HG03469 (cell line): Measurements from ENCODE around the gene ERC2.
A peak's percentile ranks its signal among the peaks of the same experiment; 100 is the strongest.

Experiments
- ATAC-seq: cut with Tn5 transposase; IDR thresholded peaks from one replicate; pipeline ENCODE4 v1.9.1; 2021; ENCODE audit warnings: mild to moderate bottlenecking, moderate library complexity, moderate number of reproducible peaks; ENCODE audit not compliant: unreplicated experiment

ERC2 gene

DNA sequence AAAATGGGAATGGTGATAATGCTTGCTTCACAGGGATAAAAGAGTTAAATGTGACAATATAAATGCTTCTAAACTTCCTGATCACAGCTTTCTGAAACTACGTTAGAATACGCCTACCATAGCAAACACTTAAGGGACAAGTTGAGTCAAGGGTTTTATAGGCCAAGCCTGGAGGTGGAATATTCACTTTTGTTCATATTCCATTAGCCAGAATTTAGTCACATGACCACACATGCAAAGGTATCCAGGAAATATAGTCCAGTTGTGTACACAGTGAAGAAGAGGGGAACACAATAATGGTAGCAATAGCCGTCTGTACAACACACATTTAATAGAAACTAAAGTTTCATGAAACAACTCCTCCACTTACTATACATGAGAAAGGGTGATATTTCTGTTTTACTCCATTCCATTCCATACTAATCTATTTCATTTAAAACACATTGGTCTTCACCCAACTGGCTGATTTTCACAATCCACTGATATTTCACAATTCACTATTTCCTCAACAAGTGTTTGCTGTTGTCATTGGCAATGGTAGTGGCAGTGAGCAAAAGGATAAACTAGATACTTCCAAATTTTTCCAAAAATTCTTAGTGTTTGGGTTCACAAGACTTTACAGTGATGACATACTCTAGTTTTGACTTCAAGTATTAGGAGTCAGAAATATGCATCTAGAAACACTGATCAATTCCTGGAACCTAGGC lies 270.9 kb downstream of the ERC2 start:
- ATAC-seq, result no peak

DNA sequence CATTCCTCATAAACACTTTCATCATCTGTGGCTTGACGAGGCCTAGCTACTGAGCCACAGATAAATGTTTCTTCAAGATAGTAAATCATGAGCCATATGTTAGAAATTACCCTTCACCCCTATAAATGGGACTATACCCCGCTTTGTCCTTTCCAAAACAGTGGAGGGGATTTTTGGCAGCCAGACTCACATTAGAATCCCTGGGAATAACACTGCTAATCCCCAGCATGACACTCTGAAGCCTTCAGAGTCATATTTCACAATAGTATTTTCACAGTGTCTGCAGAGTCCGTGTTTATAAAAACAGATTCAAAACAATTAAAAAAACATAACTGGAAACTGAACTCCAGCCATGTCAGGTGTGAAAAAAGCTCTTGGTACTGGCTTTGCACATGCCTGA lies 271.6 kb downstream of the ERC2 start:
- no peak for ATAC-seq

DNA sequence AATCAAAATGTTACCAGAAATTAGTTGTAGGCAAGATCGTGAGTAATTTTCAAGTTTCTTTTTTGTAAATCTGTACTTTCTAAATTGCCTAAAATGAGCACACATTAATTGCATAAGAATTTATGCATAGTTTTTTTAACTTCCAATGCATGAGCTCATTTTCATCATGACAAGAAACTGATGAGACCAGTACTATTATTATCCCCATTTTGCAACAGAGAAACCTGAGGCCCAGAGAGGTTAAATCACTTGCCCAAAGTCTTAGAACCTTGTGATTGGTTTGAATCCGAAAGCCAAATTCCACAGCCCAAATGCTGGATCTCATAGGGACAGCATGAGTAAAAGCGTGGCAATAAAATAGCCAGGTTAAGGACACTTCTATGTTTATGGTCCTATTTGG lies 274.7 kb downstream of the ERC2 start:
- ATAC-seq, result no peak

DNA sequence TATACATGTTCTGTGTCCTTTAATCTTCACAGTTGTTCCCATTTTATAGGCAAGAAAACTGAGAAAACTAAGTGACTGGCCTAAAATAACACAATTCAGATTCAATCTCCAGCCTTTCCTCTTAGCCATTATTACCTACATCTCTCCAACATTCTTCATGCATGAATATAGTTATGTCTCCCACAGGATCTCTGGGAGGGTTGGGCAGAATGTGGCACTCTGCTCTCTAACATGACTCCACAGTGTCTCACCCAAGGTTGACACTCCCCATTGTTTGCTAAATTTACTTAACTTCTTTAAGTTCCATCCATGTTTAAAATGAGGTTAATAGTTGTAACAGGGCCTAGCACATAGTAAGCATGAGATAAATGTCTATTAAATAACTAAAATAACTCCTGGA lies 276.3 kb downstream of the ERC2 start:
- ATAC-seq, result no peak

DNA sequence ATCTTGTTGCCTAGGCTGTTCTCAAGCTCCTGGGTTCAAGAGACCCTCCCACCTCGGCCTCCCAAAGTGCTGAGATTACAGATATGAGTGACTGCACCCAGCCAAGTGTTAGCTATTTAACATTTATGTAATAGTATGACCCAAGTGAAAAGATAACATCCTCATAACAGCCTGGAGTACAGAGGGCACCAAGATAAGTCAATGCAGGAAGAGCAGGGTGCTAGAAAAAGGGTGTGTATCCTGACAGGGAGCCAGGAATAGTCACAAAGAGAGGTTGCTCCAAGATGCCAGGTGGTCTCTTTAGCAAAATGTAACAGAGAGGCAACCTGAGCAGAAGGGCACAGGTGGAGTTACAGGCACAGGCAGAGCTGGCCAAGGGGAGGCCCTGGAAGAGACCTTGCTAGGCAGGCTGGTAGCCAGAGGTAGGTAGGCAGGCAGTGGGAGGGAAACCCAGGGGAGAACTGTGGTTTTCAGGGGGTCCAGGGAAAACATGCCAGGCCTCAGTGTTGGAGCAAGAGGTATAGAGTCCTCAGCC lies 277.4 kb downstream of the ERC2 start:
- no peak for ATAC-seq

DNA sequence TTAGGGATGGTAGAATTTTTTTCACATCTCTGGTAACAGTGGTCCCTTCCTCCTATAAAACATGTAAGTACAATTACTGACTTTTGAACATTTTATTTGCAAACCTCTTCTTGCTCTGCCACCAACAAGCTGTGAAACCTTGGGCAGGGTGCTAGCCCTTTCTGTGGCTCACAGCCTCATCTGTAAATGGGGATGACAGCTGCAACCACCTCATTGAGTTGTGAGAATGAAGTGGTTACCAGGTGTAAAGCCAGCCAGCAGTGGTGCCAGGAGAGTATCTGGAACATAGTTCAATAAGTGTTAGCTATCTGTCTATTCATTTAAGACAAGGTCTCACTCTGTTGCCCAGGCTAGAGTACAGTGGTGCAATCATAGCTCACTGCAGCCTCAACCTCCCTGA lies 278.1 kb downstream of the ERC2 start:
- no peak for ATAC-seq

DNA sequence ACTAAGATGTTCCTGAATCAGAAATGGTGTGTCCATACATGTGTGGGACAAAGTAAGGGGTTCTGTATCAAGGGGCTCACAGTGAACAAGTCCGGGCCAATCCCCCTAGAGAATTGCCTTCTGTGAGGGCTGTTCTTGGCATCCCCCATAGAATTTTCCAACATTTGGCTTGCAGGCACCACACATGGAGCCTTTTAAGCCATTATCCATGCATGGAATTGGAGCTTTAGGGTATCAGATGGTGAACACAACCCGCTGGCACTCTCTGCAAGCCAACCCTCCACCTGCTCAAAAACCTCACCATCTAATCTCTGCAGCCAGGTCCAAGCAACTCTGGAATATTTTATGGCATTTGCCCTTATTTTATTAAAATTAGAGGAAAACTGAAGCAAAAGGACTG lies 278.7 kb downstream of the ERC2 start:
- ATAC-seq, result no peak

DNA sequence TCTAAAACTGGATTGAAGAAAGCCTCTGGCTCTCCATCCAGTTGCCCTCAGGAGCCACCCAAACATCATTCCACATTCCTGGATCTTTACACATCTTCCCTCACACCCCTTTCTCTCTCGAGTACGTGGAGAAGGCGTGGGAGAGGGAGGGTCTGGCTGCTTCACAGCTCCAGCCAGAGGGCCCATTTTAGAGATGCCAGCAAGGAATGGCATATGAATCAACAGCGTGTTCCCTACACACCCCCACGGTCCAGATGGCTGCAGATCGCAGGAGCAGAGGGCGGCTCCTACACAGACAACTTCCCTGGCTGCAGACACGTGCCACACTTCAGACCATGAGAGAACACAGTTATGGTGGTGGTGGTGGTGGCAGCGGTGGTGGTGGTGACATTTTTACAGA lies 280.1 kb downstream of the ERC2 start:
- no peak for ATAC-seq

DNA sequence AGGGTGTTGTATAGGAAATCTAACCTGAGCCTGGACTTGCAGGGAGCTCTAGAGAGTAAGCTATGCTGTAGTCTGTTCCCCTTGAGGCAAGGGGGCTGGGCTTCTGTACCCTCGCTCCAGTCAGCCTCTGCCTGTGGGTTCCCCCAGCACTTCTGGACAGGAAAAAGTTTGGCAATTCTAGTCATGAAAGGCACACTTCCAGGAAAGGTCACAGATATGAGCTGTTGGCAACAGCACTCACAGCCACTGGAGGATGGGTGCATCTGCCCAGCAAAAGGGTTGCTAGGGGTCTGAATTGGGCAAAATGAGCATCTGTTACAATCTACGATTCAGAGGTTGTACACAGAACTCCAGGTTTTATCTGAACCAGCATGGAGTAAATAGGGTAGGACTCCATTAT lies 281.2 kb downstream of the ERC2 start:
- ATAC-seq, result no peak

DNA sequence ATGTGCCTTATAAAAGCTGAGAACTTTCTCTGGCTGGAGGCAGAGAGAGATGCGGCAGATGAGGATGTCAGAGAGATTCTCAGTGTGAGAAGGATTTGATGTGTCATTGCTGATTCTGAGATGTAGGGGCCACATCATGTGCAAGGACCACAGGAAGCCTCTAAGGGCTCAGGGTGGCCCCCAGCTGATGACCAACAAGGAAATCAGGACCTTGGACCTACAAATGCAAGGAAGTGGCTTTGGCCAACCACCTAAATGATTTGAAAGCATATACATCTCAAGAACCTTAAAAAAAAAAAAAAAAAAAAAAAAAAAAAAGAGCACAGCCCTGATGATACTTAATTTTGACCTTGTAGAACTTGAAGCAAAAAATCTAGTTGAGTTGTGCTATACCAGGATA lies 282.4 kb downstream of the ERC2 start:
- ATAC-seq, result no peak

DNA sequence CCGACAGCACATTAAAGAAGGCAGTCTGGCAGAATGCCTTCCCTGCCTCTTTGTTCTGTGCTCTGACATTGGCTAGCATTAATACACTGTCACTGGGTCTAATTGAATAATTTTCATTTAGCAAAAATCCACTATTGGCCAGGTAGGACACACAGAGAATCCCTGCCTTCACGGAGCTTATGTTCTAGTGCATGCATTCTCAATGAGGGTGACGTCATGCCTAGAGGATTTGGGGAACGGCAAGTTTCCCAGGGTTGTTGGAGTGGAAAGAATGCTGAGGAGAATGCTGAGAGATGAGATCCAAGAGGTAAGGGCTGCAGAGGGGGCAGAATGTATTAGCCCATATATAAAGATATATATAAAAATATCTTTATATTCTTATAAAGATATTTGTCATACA lies 284.7 kb downstream of the ERC2 start:
- no peak for ATAC-seq

DNA sequence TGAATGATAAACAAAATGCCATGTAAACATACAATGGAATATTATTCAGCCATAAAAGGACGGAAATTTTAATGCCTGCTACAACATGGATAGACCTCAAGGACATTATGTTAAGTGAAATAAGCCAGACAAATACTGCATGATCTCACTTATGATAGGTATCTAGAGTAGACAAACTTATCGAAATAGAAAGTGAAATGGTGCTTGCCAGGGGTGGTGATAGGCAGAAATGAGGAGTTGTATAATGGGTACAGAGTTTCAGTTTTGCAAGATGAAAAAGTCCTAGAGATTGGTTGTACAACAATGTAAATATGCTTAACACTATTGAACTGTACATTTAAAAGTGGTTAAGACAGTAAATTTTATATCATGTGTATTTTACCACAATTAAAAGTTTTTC lies 287.8 kb downstream of the ERC2 start:
- ATAC-seq, result no peak

DNA sequence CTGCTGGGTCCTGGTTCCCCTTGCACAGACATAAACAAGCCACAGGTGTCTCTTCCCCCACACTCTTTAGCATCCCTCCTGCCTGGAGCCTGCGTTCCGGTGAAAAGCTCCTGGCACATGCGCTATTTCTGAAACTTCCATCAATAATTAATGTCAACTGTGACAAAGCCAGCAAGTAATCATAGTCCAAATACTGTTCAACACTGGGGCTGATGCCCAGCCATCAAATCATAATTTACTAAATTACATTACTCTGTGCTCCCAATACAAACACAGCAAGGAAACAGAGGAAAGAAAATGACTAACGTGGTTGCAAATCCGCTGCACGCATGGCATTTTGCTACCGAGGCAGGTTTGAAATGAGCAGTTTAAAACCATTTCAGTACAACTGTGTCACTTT lies 294.7 kb downstream of the ERC2 start:
- ATAC-seq, result no peak

DNA sequence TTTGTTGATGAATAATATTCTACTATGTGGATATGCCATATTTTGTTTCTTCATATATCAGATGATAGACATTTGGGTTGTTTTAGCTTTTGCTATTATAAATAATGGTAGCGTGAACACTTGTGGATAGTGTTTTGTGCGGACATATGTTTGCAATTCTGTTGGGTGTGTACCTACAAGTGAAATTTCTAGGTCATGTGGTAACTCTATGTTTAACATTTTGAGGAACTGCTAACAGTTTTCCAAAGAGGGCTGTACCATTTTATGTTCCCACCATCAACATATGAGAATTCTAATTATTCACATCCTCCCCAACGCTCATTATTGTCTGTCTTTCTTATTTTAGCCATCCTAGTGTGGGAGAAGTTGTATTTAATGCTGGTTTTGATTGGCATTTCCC lies 303.8 kb downstream of the ERC2 start:
- ATAC-seq, result no peak

DNA sequence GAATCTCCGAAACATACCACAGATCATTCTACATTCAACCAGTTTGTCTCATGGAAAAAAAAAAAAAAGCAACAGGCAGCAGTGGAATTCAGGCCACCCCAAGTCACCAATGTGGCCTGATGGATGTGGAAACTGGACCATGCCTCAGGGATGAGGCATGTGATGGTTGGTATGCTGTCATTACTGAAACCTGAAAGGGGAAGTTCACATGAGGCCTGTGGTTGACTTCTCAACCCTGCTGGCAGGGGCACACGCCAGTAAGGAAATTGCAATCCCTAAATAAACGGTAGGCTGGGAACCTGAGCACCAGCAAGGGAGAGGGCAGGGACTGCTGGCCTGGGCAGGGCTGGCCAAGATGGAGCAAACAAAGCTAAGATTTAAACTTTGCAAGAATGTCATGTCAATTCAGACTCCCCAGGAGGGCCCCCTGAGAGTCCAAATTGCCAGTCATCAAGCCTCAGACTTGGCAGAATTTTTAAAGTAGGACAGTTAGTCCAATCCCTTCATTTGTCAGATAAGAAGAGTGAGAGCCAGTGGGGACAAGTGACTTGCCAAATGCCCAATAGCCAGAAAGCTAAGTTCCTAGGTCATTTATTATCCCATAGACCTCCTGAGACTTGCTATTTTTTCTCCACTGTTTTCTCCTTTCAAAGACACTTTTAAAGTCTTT lies 310.4 kb downstream of the ERC2 start:
- ATAC-seq, result peak; percentile 67

DNA sequence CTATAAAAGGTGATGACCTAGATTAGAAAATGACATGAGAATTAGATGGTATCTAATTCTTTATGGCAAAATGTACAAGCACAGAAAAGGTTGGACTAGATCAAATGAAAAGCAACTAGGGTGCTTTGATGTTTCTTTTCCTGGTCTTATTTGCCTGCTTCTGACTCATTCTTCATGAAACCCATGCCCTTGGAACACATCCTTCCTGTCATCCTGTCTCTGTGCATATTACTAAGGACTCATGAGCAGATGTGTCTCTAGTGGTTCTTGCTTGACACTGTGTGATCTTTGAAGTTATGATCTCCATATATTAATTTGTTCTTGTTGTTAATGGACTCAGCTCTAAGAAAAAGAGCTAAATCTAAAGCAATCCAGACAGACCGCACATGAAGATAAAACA lies 314.0 kb downstream of the ERC2 start:
- no peak for ATAC-seq

DNA sequence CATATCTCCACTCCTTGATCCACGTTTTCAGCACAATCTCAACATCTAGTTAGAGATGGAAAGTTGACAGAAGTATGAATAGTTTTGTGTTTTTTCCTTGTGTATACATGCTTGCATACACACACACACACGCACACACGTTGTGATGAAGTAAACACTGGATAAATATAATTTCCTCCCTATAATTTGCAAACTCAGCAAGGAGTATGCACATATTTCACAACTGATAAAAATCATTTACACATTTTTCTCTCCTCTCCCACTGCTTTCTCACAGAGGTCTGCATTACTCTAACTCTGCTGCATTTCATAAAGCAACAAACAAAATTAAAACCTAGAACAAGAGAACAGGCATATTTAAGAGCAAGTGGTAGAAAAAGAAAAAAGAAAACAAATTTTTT lies 320.9 kb downstream of the ERC2 start:
- no peak for ATAC-seq

DNA sequence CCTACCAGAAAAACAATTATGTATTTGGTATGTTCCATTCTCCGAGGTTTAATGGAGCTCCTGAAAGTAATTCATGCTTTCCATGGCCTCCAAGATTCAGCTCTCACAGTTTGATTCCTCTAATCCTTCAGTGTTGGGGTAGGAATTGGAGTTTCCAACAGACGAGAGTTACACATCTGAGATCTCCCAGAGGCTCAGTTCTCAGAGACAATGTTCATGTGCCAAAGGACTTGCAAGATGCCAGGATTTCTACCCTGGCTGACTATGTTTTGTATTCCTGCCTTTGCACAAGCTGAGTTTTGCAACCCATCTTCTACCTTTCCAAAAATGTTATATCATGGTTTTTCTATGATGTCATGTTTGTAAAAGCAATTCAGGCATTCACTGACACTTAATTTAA lies 322.9 kb downstream of the ERC2 start:
- no peak for ATAC-seq

DNA sequence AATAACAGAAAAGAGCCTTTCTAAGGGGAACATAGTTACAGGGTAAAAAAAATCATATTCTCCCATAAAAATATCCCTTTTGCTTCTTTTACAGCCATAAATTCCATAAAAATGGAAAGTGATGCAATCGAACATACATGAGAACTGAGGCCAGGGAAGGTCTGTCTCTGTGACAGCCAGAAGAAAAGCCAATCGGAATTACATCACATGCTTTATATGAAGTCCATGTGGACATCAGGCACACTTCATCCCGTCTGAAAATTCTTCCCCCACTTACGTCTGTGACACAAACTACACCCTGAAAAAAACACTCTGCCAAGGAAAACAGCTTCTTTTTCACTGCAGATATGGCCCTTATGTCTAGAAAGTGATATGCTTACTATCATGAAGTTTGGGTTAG lies 323.5 kb downstream of the ERC2 start:
- no peak for ATAC-seq

DNA sequence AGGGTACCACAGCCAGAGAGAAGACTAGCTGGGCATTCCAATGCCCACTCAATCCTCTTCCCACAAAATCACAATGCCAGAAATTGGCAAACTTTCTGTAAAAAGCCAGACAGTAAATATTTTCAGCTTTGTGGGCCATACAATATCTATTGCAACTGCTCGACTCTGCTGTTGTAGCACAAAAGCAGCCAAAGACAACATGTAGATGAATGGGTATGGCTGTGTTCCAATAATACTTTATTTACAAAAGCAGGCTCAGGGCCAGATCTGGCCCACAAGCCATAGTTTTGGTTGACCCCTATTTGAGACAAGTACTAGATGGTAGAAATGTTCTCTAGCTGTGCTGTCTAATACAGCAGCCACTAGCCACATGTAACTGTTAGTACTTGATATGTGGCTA lies 330.9 kb downstream of the ERC2 start:
- no peak for ATAC-seq

DNA sequence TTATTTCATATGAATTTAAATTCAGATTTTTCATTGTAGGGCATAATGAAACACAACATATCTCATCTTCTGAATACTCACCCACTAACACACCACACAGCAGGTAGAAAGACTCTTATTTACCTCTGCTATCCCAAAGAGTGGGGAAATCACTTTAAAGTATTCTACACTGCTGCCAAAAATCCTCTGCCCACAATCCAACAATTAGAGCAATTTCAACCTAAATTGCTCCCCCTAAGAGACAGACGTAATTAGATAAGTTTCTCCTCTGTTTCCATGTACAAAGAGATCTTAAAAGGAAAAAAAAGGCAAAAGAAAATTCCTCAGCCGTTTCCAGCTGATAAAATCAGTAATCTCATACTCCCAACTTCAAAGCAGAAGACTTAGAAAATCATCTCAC lies 331.8 kb downstream of the ERC2 start:
- ATAC-seq, result no peak

DNA sequence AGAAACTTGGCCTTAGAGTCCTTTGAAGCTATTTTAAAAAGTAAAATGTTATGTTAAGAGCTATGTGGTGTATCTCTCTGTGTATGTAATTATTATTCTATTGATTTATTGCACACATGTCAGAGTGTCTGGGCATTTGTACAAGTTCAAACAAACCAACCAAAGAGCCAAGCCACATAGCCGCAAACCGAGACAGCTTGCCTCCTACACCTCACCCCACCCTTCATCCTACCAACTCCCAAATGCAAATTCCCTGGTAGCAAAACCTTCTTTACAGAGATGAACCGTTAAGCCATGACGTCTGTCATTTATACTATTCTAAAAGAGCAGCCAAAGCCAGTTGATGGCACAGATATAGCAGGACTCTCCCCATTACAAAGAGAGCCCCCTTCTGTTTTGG lies 332.3 kb downstream of the ERC2 start:
- no peak for ATAC-seq

DNA sequence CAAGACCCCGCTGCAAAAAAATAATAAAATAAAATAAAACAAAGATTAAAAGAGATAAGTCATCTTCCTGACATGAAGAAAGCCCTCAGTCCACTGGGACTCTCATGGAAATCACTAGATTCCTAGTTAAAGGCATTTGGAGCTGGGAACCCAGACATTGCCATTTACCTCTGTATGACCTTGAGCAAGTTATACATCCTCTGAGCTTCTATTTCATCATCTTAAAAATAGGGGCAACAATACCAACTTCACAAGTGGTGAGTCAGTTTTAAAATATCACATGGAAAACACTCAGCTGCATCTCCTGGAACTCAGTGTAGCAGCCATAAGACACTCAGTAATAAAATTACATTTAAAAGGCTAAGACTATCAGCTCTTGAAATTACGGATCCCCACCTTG lies 334.8 kb downstream of the ERC2 start:
- ATAC-seq, result no peak
